HG02798 (cell line): ENCODE data around the gene ELAVL2.

Experiments used
- ATAC-seq: cut with Tn5 transposase; IDR thresholded peaks from one replicate; pipeline ENCODE4 v1.9.1; 2021; ENCODE audit warnings: mild to moderate bottlenecking; ENCODE audit not compliant: unreplicated experiment, poor library complexity

The ELAVL2 gene

DNA sequence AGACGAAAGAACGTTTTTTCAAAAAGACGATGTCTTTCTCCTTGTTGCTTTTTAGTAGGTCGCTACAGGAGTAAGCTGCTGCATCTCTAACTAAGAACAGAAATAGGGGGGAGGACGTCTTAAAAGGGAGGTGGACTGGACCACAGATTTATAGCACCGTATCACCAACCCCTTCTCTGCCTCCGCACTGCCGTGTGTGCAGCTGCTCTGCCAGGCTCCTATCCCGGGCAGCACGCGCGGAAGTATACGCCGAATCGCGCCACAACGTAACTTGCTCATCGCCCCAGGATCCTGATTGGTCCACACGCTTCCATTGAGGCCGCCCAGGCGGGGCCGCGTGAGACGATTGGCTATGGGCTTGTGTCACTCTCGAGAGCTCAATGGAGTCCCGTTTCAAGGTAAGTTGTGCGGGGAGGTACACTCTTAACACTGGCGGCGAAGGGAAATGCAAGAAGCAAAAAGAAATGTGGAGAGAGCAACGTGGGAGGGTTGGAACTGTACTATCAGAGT lies at the start of gene ELAVL2:
TSS of gene ELAVL2 (minus strand) at position 121 of the 510 bp plus-strand sequence. CDS start 64,006 bp downstream, outside the sequence.
- ATAC-seq = no peak

DNA sequence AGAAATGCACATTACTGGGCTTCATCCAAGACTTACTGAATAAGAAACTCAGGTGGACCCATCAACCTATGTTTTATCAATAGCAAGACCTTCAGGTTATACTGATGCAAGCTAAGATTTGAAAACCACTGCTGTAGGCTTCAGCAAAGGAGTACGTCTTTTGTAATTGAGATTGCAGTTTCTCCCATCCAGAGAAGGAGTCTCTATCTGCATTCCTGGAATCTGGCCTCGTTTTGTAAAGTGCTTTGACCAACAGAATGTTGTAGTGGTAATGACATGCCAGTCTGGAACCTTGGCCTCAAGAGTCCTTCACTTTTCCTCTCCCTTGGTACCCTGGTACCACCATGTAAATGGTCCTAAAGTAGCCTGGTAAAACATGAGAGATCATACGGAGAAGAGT lies 32.2 kb upstream of the ELAVL2 start:
- no peak for ATAC-seq

DNA sequence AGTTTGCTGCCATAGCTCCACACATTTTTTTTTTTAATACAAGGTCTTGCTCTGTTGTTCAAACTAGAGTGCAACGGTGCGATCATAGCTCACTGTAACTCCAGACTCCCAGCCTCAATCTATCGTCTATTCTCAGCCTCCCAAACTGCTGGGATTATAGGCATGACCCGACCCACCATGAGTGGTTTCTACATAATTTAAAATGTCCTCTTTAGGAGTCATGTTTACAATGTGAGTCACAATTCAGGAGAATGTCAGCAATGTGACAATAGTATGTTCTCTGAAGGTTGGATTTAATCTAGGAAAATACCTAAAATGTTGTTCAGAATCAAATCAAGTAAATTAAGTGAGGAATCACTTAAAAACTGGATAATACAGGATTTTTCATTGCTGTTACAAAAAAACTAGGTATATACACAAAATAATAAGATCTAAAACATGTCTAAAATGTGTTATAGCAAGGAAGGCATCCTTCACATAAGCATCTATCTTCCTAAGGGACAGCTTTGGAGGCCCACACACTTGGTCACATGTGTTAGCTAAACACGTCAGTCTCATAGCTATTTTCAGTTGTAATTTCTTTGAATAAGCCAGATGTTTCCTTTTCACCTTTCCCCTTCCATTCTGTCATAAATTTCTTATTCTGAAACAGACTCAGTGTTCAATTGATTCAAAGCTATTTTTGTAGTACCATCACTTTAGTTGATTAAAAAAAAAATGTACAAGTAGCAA lies 30.0 kb upstream of the ELAVL2 start:
- ATAC-seq = no peak

DNA sequence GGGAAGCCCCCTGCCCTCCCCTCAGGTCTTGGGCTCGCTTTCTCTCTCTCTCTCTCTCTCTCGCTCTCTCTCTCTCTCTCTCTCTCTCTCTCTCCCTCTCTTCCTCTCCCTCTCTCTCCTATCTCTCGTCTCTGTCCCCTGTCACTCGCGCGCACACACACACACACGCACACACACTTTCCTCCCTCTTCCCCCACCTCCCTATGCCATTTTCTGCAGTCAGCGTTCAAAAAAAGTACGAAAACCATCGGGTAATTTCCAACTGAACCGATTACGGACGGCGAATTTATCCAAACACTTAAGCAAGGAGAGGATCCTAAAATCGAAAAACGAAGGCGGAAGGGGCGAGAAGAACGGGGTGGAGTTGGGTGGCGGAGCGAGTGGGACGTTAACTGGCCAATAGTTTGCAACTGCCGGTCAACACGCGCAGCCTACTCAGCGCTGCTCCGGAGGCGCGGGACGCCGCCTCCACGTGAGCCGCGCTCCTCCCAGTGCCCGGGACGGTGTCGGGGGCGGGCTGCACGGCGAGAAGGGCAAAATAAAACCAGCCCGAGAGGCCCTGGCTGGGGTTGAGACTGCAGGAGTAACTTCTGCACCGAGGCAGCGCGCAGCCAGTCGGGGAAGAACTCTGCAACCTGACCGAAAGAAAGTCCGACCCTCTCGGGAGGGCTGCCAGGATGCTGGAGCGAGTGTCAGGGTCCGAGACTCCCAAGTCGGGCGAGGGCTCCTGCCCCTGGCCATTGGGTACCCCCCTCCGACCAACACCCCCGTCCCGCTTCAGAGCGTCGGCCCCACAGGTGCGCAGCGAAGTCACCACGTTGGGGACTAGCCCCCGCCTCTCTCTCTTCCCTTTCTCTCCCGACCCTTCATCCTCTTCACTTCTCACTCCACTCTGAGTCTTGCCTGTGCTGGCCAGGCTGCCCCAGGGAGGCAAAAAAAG lies 24.9 kb upstream of the ELAVL2 start:
- ATAC-seq = no peak

DNA sequence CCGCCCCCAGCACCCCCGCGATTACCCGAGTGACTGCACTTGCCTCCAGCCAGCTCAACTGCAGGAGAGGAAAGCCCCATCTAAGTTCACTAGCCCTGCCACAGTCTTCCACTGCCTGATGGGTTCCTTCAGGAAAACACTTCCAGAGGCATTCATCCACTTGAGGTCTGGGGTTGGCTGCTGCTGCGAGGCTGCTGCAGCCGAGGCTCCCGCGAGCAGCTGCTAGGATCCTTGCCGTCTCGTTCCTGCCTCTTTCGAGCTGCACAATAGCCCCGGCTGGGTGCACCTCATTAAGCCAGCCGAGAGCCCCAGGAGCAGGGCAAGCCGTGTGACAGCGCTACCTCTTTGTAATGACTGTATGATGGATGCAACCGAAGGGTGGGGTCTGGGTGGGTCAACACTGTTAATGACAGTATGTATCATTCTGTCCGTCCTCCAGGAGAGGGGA lies 24.2 kb upstream of the ELAVL2 start:
- no peak for ATAC-seq

DNA sequence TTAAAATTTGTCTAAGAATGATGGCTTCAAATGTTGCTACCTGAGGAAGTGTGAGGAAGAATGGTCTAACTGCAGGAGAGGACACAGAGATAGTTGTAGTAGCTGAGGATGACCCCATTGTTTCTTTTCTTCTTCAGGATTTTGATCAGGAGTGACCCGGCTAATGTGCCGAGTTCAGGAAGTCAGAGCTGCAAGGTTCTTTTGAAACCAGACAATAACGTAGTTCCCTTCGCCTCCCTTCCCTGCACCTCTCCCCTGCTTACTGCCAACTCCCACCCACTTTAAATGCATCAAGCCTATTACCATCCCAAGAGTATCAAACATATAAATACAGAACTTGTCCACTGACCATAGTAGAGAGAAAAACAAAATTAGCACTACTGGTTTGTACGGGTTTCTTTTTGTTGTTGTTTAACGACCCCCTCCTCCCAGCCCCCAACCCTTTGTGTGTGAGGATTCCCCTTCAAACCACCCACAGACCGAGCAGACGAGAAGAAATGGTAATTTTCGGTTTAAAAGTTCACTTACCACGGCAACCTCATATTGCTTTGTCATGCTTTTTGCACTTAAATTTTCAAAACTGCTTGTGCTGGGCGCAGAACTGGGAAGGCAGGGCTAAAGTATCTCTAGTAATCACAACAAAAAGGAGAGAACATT lies 23.5 kb upstream of the ELAVL2 start:
- ATAC-seq = no peak

DNA sequence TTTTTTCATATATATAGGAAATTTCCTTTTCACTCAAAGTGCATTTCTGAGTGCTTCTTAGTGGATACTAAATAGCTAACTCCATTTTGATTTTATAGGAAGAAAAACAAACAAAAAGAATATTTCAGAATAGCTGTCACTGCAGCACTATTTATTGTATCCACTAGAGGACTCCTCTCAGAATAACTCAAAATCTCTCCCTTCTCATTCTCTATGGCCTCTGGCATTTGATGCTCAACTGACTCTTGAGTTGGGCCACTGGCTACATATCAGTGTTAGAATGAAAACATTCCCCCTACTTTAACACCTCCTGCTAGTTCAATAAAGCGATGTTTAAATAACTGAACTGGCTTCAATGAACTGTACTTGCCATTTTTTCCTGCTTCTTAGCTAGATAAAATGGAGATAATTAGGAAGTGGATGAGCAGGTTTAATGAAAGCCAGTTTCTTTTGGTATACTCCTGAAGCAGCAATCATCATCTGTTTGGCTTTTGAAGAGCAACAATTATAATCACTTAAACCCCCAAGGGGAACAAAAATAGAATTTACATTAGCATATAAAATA lies 16.6 kb upstream of the ELAVL2 start:
- no peak for ATAC-seq

DNA sequence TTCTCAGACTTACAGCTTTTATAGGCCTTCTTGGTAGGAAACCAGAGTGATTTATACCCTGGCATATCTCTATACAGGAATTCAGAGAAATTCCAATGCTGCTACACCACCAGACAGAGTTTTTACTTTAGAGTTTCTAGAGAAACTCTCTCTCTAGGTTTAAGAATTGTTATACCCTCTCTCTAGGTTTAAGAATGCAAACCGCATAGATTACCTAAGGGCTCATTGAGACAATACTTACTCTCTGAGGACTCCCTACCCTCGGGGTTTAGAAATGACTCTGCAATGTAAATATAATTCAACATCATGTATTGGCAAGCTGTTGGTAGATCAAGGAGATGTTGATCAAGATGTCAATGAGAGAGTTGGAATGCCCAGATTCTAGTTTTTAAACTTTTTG lies 15.3 kb upstream of the ELAVL2 start:
- no peak for ATAC-seq

DNA sequence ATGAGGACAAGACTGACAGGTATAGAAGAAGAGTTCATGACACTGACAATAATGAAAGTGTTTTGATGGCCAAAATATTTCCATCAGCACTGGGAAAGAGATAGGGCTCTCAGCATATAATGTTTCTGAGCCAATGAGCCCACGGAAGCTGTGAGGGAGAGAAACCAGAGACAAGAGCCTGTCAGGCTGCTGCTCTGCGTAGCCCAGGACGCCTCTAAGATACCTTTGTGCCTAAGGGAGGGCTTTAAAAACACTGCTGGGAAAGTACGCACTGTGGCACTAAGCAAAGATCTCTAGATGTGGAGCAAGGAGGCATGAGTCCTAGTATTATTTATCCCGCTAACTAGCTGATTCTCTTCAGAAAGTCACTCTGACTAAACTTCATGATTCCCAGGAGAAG lies 11.0 kb upstream of the ELAVL2 start:
- ATAC-seq = no peak

DNA sequence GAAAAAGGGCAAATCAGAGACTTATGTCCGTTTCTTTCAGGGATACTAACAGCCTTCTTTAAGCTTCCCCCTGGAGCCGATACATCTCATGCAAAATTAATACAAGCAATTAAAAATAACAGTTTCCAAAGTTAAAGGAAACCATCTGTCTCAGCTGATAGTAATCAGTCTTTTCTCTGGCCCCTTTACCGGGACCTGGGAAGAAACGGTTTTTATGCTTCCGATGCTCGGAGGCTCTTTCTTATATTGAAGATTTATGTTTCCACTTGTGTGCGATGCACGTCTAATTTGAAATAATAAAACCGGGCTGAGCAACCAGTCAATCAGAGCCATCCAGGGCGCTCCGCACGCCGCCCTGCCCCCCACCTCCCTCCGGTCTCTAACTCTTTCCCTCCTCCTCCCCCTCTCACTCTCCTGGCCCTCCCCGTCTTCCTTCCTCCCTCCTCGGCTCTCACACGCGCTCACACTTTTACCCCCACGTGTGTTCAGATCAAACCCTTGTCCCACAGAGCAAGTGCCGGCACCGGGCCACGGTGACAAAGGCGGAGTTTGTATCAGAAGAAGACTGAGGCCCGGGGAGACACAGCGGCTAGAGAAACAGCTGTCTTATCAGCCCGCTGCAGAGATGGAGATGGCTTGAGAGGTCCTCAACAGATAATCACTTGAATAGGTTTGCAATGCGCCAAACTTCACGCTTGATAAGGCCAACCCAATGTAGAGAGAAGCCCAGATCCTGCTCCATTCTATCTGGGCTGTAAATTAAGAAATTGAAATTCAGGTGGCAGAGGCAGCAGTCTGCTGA lies 5.1 kb upstream of the ELAVL2 start:
- ATAC-seq = no peak

DNA sequence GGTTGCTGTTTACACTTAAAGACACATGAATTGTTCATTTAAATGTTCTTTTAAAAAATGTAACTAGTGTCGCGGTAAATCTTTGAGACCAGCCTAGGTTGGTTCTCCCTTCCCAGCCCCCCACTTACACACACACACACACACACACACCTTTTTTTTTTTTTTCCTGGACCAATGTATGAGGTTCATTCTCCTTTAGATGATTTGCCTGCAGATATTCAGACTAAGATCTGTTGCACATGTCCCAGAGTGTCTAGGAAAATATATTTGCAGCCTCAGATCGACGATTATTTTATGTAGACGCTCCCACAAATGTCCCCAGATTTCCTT lies 4.4 kb upstream of the ELAVL2 start:
- no peak for ATAC-seq

DNA sequence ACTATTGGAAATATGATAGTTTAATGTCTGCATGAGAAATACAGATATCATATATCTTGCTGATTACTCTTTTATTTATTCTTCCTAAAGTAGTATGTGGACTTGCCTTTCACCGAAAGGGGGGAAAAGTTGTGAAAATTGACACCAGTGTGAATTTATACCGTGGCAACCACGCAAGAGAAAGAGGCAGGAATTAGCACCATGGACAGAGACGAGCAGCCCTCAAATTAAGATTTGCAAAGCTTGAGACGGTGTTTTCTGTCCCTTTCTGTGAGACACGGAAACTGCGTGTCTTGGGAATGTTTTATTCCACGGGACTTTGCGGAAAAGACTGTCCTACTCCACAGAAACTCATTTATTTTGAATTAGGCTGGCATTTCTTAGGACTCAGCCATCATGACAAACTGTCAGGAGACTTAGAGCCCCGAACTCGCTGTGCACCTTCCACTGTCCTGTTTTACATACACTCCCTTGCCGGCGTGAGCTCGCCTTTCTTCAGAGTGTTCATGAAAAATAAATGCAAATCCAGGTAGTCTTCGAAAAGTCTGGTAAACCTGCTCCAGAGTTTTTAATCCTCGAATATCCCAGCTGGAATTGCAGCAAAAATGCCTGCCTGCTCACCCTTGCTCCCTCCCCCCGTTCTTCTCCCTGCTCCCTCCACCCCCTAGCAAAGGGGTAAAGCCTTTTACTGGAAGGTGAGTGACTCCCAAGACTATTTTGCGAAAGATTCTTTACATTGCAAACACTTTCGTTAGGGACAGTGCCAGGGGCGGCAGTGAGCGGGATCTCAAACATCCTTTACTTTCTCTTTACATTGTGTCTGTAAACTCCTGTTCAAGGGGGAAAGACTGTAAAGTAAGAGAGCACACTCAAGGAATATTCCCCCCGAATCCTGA lies 3.8 kb upstream of the ELAVL2 start:
- no peak for ATAC-seq

DNA sequence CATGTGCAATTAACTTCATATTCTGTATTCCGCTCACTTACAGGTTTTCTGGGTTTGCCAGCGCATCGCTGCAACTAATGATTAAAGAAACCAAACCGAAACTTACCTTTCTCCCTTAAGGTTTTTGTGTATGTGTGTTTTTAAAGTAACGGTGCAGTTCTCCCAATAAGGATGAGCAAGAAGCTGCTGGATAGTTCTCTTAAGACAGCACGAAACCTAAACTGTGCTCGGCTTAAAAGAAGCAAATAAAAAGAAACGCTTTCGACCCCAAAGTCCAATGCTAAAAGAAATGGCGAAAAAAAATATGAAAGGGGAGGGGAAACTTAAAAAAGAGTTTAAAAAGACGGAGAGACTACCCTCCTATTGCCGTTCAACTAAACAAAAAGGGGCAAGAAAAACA lies 340 bp downstream of the ELAVL2 start:
- ATAC-seq = no peak

DNA sequence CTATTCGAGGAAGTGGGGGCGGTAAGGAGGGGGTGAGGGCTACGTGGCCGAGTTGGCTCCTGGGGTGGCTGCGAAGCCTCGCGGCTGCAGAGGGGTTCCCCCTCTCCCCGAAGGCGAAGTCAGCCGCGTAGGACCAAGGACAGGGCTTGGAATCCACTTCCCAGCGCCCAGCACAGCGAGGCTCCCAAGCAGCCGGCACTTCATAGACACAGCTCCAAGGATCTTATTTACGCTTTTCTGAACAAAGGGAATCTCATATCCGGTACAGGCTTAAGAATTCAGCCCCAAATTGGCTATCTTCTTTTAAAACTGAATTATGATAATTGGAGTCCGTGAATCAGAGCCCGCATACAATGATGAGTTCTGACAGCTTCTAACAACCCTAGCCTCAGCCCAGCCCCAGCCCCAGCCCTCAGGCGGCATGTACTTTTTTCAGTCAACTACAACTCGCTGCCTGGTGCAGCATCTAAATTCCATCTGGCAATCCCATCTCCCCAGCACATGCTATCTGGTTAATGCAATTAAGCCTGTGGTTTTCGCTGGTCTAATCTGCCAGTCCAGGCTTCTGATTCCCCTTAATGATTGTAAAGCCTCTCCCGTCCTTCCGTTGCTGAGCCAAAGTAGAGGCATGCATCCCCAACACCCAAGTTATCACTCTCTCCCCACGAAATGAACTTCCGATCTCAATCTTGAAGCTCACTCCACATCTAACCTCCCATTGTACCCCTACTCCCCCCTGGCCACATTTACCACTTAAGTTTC lies 1.0 kb downstream of the ELAVL2 start:
- no peak for ATAC-seq

DNA sequence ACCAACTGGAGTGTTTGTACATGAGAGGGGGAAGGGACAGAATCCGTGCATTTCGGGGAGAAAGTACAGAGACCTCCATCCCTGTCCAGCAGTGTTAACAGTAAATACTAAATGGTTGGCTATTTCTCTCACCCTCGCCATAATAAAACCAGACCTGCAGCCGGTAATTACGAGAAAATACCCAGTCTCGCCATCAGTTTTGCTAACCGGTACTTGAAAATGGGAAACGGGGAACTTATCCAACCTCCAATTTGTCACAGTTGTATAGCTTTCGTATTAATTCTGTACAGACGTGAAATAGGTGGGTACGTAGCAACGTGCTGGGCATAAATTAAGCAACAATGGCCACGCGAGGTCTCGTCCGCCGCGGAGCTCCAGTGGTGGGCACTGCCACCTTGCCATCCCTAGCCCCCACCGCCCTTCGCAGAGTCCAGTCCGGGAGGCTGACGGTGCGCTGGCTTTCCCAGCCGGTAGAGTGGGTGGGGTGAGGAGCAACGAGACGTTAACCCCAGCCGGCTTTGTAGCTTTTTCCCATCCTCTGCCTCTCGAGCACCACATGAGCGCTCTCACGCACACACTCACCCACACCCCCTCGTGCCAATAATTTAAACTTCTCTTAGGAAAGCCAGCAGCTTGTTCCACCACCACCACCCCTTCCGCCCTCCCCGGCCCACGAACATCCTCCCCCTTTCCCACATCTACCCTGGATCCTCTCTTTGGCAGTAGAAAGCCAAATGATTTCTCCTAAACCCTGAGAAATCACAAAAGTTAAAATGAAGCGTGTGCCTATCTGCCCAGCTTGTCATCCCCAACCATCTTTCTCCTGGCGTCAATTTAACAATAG lies 1.8 kb downstream of the ELAVL2 start:
- no peak for ATAC-seq

DNA sequence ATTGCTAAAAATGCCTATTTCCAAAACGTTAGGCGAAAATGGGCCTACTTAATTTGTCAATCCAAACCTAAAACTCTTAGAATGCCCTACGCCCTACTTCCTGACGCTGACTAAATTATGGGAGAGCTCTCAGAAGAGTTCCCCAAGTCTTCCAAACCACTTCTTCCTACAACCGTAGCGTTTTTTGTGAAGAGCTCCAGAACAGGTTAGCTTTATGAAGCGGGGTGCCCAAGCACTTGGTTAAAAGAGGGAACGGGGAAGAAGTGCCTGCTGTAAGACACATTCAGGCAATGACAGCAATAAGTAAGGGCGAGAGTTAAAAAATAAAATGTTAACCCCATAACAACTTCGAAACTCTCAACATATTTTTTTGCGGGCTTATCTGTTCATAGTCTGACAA lies 2.8 kb downstream of the ELAVL2 start:
- ATAC-seq = no peak
